HepG2 (cell line): ENCODE measurements around the gene EMILIN3. TPM values are rescaled to one million over a fixed set of nuclear protein-coding genes. Genes with fewer than 3 reads are reported as not detected.

ENCODE experiments used
- ATAC-seq: fragments of 200-7000 bp; cut with Tn5 transposase; 3 replicates; pipeline ENCODE4 v1.9.1; 2020; ENCODE audit warnings: mild to moderate bottlenecking, moderate library complexity
- BruUV-seq: library from RNA; stranded (reverse); fragments of 400-500 nt; replicated peaks from 2 replicates; lab custom pipeline; 2021; lab: Mats Ljungman, UMichigan
- CTCF ChIA-PET: fragments of 300-600 bp; formaldehyde crosslinking; extraction: SDS; loops from one replicate; lab custom pipeline; 2021; ENCODE audit warnings: low total read pairs, inconsistent platforms, low intra/inter-chr PET ratio; lab: Yijun Ruan, JAX
- POLR2A ChIA-PET: fragments of 350-600 bp; sonication (Branson Sonifier 250); formaldehyde crosslinking; loops from one replicate; lab custom pipeline; 2020; ENCODE audit warnings: antibody characterized with exemption, inconsistent platforms; lab: Yijun Ruan, JAX
- DNase-seq: peaks from one replicate; pipeline ENCODE4 v3.0.0-alpha.2; 2015; ENCODE audit warnings: low spot score
- FAIRE-seq: peaks from 3 replicates; lab custom pipeline; 2011; peaks lifted over from hg19 to GRCh38; lab: Jason Lieb, UNC
- H2AFZ ChIP-seq: one replicate; pipeline ENCODE4 v1.6.1; 2011; ENCODE audit warnings: low read length, inconsistent platforms
- H3K27ac ChIP-seq: fragments of 300-600 bp; 3 replicates; pipeline ENCODE4 v1.8.0; 2011; ENCODE audit warnings: mixed run types, mild to moderate bottlenecking, mixed read lengths, low read length, inconsistent platforms; ENCODE audit not compliant: insufficient read depth; ENCODE audit errors: extremely low read length
- H3K27me3 ChIP-seq, 2 experiments: fragments of 200-600 bp in 1 of 2; 2 replicates in 1 of 2; 3 replicates in 1 of 2; pipeline versions ENCODE4 v1.6.0 to v1.8.0; 2011; ENCODE audit warnings: low read length in 2 of 2, mild to moderate bottlenecking in 2 of 2, moderate library complexity in 2 of 2, inconsistent platforms in 1 of 2; ENCODE audit not compliant: insufficient read depth in 2 of 2, control insufficient read depth in 1 of 2
- H3K36me3 ChIP-seq, 2 experiments: fragments of 200-600 bp in 1 of 2; replicated peaks in 1 of 2; 2 replicates in 1 of 2; 3 replicates in 1 of 2; pipeline versions ENCODE4 v1.5.1 to v1.8.0; 2011; ENCODE audit warnings: low read length in 2 of 2, inconsistent platforms in 1 of 2; ENCODE audit not compliant: insufficient read depth in 2 of 2, control insufficient read depth in 1 of 2
- H3K4me1 ChIP-seq: 2 replicates; pipeline ENCODE4 v1.5.1; 2012; ENCODE audit warnings: low read length, inconsistent platforms; ENCODE audit not compliant: insufficient read depth
- H3K4me2 ChIP-seq: 2 replicates; pipeline ENCODE4 v1.6.0; 2011; ENCODE audit warnings: low read depth, low read length, inconsistent platforms
- H3K4me3 ChIP-seq, 3 experiments: fragments of 200-600 bp in 1 of 3; sonication (generic), shearing (Covaris generic) in 1 of 3; replicated peaks in 1 of 3; 2 replicates each; pipeline ENCODE4 v1.5.1; 2011 to 2016; ENCODE audit warnings: low read length in 3 of 3, inconsistent platforms in 2 of 3, low read depth in 2 of 3, mild to moderate bottlenecking in 2 of 3, control low read depth in 1 of 3, mixed read lengths in 1 of 3; ENCODE audit not compliant: insufficient read depth in 1 of 3
- H3K79me2 ChIP-seq: one replicate; pipeline ENCODE4 v1.6.1; 2011; ENCODE audit warnings: low read length, inconsistent platforms; ENCODE audit not compliant: insufficient read depth
- H3K9ac ChIP-seq: 2 replicates; pipeline ENCODE4 v1.6.0; 2011; ENCODE audit warnings: mild to moderate bottlenecking, low read depth, low read length, inconsistent platforms; ENCODE audit not compliant: insufficient read depth
- H3K9me3 ChIP-seq: 2 replicates; pipeline ENCODE4 v1.5.1; 2012; ENCODE audit warnings: mild to moderate bottlenecking, low read length
- H4K20me1 ChIP-seq: 2 replicates; pipeline ENCODE4 v1.6.0; 2011; ENCODE audit warnings: inconsistent platforms, mild to moderate bottlenecking, low read length, moderate library complexity; ENCODE audit not compliant: insufficient read depth
- BRF2 ChIP-seq: sonication (generic); formaldehyde crosslinking; IDR thresholded peaks from 2 replicates; pipeline ENCODE4 v1.8.1; 2022; ENCODE audit warnings: mild to moderate bottlenecking, missing genetic modification reagents
- ETV5 ChIP-seq: IDR thresholded peaks from 2 replicates; pipeline ENCODE4 v1.6.1; 2018; ENCODE audit warnings: missing biosample characterization, missing genetic modification reagents, inconsistent platforms, borderline replicate concordance
- GATAD2A ChIP-seq: IDR thresholded peaks from 2 replicates; pipeline ENCODE4 v1.6.1; 2016
- JDP2 ChIP-seq: sonication (generic); formaldehyde crosslinking; IDR thresholded peaks from 2 replicates; pipeline ENCODE4 v1.8.1; 2022; ENCODE audit warnings: missing genetic modification reagents, borderline replicate concordance
- PHF21A ChIP-seq: sonication (generic); formaldehyde crosslinking; IDR thresholded peaks from 2 replicates; pipeline ENCODE4 v1.5.0; 2020; ENCODE audit warnings: mild to moderate bottlenecking, missing genetic modification reagents
- RAD21 ChIP-seq: fragments of 450-650 bp; formaldehyde crosslinking; IDR thresholded peaks from 2 replicates; pipeline ENCODE4 v1.5.0; 2020; ENCODE audit warnings: mild to moderate bottlenecking
- THRA ChIP-seq: sonication (generic); formaldehyde crosslinking; IDR thresholded peaks from 2 replicates; pipeline ENCODE4 v1.4.0; 2020; ENCODE audit warnings: missing genetic modification reagents, borderline replicate concordance
- TRIM24 ChIP-seq: sonication (generic); formaldehyde crosslinking; IDR thresholded peaks from 2 replicates; pipeline ENCODE4 v1.8.0; 2022; ENCODE audit warnings: mild to moderate bottlenecking, missing genetic modification reagents
- TSC22D2 ChIP-seq: sonication (generic); formaldehyde crosslinking; IDR thresholded peaks from 2 replicates; pipeline ENCODE4 v1.5.1; 2020; ENCODE audit warnings: missing genetic modification reagents, mild to moderate bottlenecking, borderline replicate concordance
- ZFP41 ChIP-seq: sonication (generic); formaldehyde crosslinking; IDR thresholded peaks from 2 replicates; pipeline ENCODE4 v1.4.0; 2020; ENCODE audit warnings: mild to moderate bottlenecking, missing genetic modification reagents, borderline replicate concordance
- ZNF180 ChIP-seq: sonication (generic); formaldehyde crosslinking; IDR thresholded peaks from 2 replicates; pipeline ENCODE4 v1.4.0; 2020; ENCODE audit warnings: low read depth, missing genetic modification reagents, borderline replicate concordance
- ZNF746 ChIP-seq: sonication (generic); formaldehyde crosslinking; IDR thresholded peaks from 2 replicates; pipeline ENCODE4 v1.8.0; 2022; ENCODE audit warnings: mild to moderate bottlenecking, missing genetic modification reagents
- WGBS: methylation state at CpG from one replicate; pipeline ENCODE4 v1.1.6; 2017; ENCODE audit warnings: low lambda C conversion rate; 5-methylcytosine and 5-hydroxymethylcytosine counted together
- in situ Hi-C: cut with HindIII; loops from 2 replicates; pipeline ENCODE4 v1.10.0; 2017; ENCODE audit warnings: low pct_unique_long_range_greater_than_20kb; ENCODE audit not compliant: extremely low pct_ligation_motif_present
- intact Hi-C: fragments of 100-400 bp; cut with micrococcal nuclease; formaldehyde crosslinking; loops from one replicate; pipeline ENCODE4 v1.10.0; 2022; ENCODE audit not compliant: unreplicated experiment
- polyA plus RNA-seq, 8 experiments: library from polyadenylated mRNA; depleted of rRNA in 3 of 8; stranded (reverse) in 7 of 8; unstranded in 1 of 8; fragments of >200 nt; fragmentation: Illumina TruSeq in 4 of 8; extraction: Trizol in 4 of 8; gene quantifications; 2 replicates each; pipeline versions ENCODE4 v1.2.1 to v1.2.3, GENCODE V29; 2011 to 2016; ENCODE audit warnings: low read depth in 4 of 8, missing spikeins in 1 of 8, mixed read lengths in 1 of 8; ENCODE audit not compliant: insufficient read depth in 1 of 8
- total RNA-seq, 5 experiments: library from RNA; depleted of rRNA; stranded (reverse); fragments of >200 nt; fragmentation: Illumina TruSeq; extraction: Trizol; gene quantifications; 2 replicates each; pipeline ENCODE4 v1.2.3, GENCODE V29; 2016; ENCODE audit warnings: low read depth in 1 of 5

EMILIN3 gene
- total and polyA plus RNA-seq, 2 of the 13 experiments (the other 11 are each of a cell fraction or from before 2014, with no cell fraction given) = 0.25 to 0.29 TPM

- Histone ChIP-seq H3K27ac (no peak overlapping the region), H3K4me3 (no peak overlapping the region), H3K4me1 (peaks cover 16% of the 10 kb centered on the region), H3K9ac (no peak overlapping the region), H3K36me3 (no peaks in the 10 kb centered on the region), H2AFZ (no peak overlapping the region), H3K79me2 (no peaks in the 10 kb centered on the region), H3K9me3 (no peaks in the 10 kb centered on the region), H3K27me3 (peaks cover 26 to 52% of the 10 kb centered on the region in 2 experiments), H3K4me2 (no peak overlapping the region), H4K20me1 (no peaks in the 10 kb centered on the region)
- DNase-seq (no peak), ATAC-seq (no peak), FAIRE-seq (no peak)
- TF ChIP-seq RAD21 (CRISPR knock-in tag) (no peak), TSC22D2 (no peak), PHF21A (CRISPR knock-in tag) (no peak), ZNF746 (no peak), ZFP41 (no peak), ZNF180 (no peak), ETV5 (no peak), BRF2 (CRISPR knock-in tag) (no peak), JDP2 (no peak), GATAD2A (CRISPR knock-in tag) (no peak), THRA (CRISPR knock-in tag) (no peak), TRIM24 (CRISPR knock-in tag) (no peak)
- ChIA-PET POLR2A (no interaction called here), CTCF (no interaction called here)
- WGBS = 30% methylated on average over 2 of the region's 2 CpGs
- in situ Hi-C loops = no loop called here
- intact Hi-C loops = no loop called here
- BruUV-seq = no TSS peak
These were observed 3.1 kb upstream of the EMILIN3 start for GRCh38 chr20:41369673-41370072.
